Endothelial cell of umbilical vein (primary cell): Measurements from ENCODE around the gene ZBTB17. TPM values are rescaled to one million over a fixed set of nuclear protein-coding genes. Genes with fewer than 3 reads are reported as not detected.

Experiments
- BruUV-seq: library from RNA; stranded (reverse); fragments of 400-500 nt; replicated peaks from 2 replicates; lab custom pipeline; 2021; lab: Mats Ljungman, UMichigan
- CTCF ChIA-PET: fragments of 300-600, 350-600 bp; sonication (Branson Sonifier 250); formaldehyde crosslinking; loops from one replicate; lab custom pipeline; 2021; ENCODE audit warnings: antibody characterized with exemption, inconsistent platforms; lab: Charles Lee
- POLR2A ChIA-PET: fragments of 300-600, 350-600 bp; sonication (Branson Sonifier 250); formaldehyde crosslinking; loops from one replicate; lab custom pipeline; 2021; ENCODE audit warnings: antibody characterized with exemption, inconsistent platforms; lab: Charles Lee
- DNase-seq: peaks from one replicate; pipeline ENCODE4 v3.0.0-alpha.2; 2011; ENCODE audit warnings: low read depth, low spot score
- FAIRE-seq: peaks from 2 replicates; lab custom pipeline; 2011; peaks lifted over from hg19 to GRCh38; lab: Jason Lieb, UNC
- H2AFZ ChIP-seq: 2 replicates; pipeline ENCODE4 v1.6.0; 2012; ENCODE audit warnings: low read depth, low read length, control low read depth, inconsistent platforms
- H3K27ac ChIP-seq: 2 replicates; pipeline ENCODE4 v1.5.1; 2011; ENCODE audit warnings: low read depth, mild to moderate bottlenecking, control low read depth, low read length, moderate library complexity; ENCODE audit not compliant: insufficient read depth
- H3K27me3 ChIP-seq, 2 experiments: 2 replicates each; pipeline versions ENCODE4 v1.6.0 to v1.6.1; 2011; ENCODE audit warnings: low read length in 2 of 2, mixed read lengths in 1 of 2; ENCODE audit not compliant: control insufficient read depth in 2 of 2, insufficient read depth in 2 of 2
- H3K36me3 ChIP-seq, 2 experiments: 2 replicates in 1 of 2; 3 replicates in 1 of 2; pipeline ENCODE4 v1.5.1; 2011; ENCODE audit warnings: low read length in 2 of 2, mild to moderate bottlenecking in 1 of 2, moderate library complexity in 1 of 2; ENCODE audit not compliant: control insufficient read depth in 2 of 2, insufficient read depth in 2 of 2; ENCODE audit errors: extremely low read depth in 1 of 2
- H3K4me1 ChIP-seq: 3 replicates; pipeline ENCODE4 v1.5.1; 2011; ENCODE audit warnings: mild to moderate bottlenecking, low read length; ENCODE audit not compliant: control insufficient read depth, insufficient read depth; ENCODE audit errors: extremely low read depth
- H3K4me2 ChIP-seq: 2 replicates; pipeline ENCODE4 v1.6.1; 2011; ENCODE audit warnings: low read length, control low read depth, mixed read lengths; ENCODE audit not compliant: insufficient read depth
- H3K4me3 ChIP-seq, 3 experiments: fragments of 200-600 bp in 1 of 3; sonication (generic), shearing (Covaris generic) in 1 of 3; replicated peaks in 1 of 3; 2 replicates each; pipeline ENCODE4 v1.5.1; 2011 to 2016; ENCODE audit warnings: control low read depth in 3 of 3, low read length in 3 of 3, mild to moderate bottlenecking in 2 of 3, inconsistent platforms in 1 of 3, low read depth in 1 of 3, moderate library complexity in 1 of 3; ENCODE audit not compliant: insufficient read depth in 1 of 3
- H3K79me2 ChIP-seq: 2 replicates; pipeline ENCODE4 v1.6.0; 2012; ENCODE audit warnings: low read length, inconsistent platforms; ENCODE audit not compliant: control insufficient read depth, insufficient read depth
- H3K9ac ChIP-seq: replicated peaks from 2 replicates; pipeline ENCODE3; 2011; ENCODE audit warnings: low read length, control low read depth; ENCODE audit not compliant: insufficient read depth; ENCODE audit errors: extremely low read depth
- H3K9me1 ChIP-seq: replicated peaks from 3 replicates; pipeline ENCODE4 v1.6.0; 2011; ENCODE audit warnings: mild to moderate bottlenecking, low read length; ENCODE audit not compliant: control insufficient read depth, insufficient read depth; ENCODE audit errors: extremely low read depth
- H3K9me3 ChIP-seq: replicated peaks from 2 replicates; pipeline ENCODE4 v1.5.1; 2012; ENCODE audit warnings: low read length, inconsistent platforms; ENCODE audit not compliant: control insufficient read depth, insufficient read depth
- H4K20me1 ChIP-seq: replicated peaks from 2 replicates; pipeline ENCODE3; 2011; ENCODE audit warnings: mild to moderate bottlenecking, low read length; ENCODE audit not compliant: control insufficient read depth, insufficient read depth; ENCODE audit errors: extremely low read depth
- EZH2 ChIP-seq: IDR thresholded peaks from 2 replicates; pipeline ENCODE4 v1.6.1; 2012; ENCODE audit warnings: borderline replicate concordance, low read depth, mild to moderate bottlenecking, moderate library complexity, low read length, inconsistent platforms; ENCODE audit not compliant: severe bottlenecking
- FOS ChIP-seq: IDR thresholded peaks from 2 replicates; pipeline ENCODE4 v1.6.1; 2011; ENCODE audit warnings: mild to moderate bottlenecking, low read length, moderate library complexity, borderline replicate concordance; ENCODE audit not compliant: insufficient read depth
- GATA2 ChIP-seq: IDR thresholded peaks from 2 replicates; pipeline ENCODE4 v1.7.0; 2011; ENCODE audit warnings: low read depth, mild to moderate bottlenecking, moderate library complexity, mixed read lengths, low read length; ENCODE audit not compliant: insufficient read length, insufficient read depth
- JUN ChIP-seq: IDR thresholded peaks from 2 replicates; pipeline ENCODE4 v1.6.1; 2011; ENCODE audit warnings: borderline replicate concordance, low read depth; ENCODE audit not compliant: insufficient read length, insufficient read depth
- MYC ChIP-seq: IDR thresholded peaks from one replicate; pipeline ENCODE4 v1.6.1; 2011; ENCODE audit warnings: mild to moderate bottlenecking, low read depth, low read length
- POLR2A ChIP-seq: IDR thresholded peaks from 2 replicates; pipeline ENCODE4 v1.6.1; 2012; ENCODE audit warnings: low read depth, mild to moderate bottlenecking, control low read depth, low read length
- POLR2AphosphoS5 ChIP-seq: IDR thresholded peaks from 2 replicates; pipeline ENCODE4 v1.6.1; 2012; ENCODE audit warnings: low read depth, mild to moderate bottlenecking, control low read depth, low read length, moderate library complexity; ENCODE audit not compliant: insufficient read depth
- dilution Hi-C: fragments of 300-500 bp; cut with MboI; formaldehyde crosslinking; loops from one replicate; pipeline ENCODE4 v1.15.0; 2019; ENCODE audit warnings: low sequenced_read_pairs; ENCODE audit not compliant: extremely low pct_ligation_motif_present
- intact Hi-C: fragments of 100-400 bp; cut with micrococcal nuclease; formaldehyde crosslinking; loops from one replicate; pipeline ENCODE4 v1.10.0; 2022
- polyA plus RNA-seq, 4 experiments: library from polyadenylated mRNA; depleted of rRNA in 3 of 4; stranded (reverse) in 3 of 4; unstranded in 1 of 4; fragments of >200 nt; gene quantifications; 2 replicates each; pipeline versions ENCODE4 v1.2.1 to v1.2.3, GENCODE V29; 2011 to 2012; ENCODE audit warnings: missing spikeins in 1 of 4
- total RNA-seq: library from RNA; stranded (reverse); gene quantifications from 2 replicates; pipeline ENCODE4 v1.2.3, GENCODE V29; 2021
- TF ChIP-seq, protein P1 (sequence below), 2 donors: IDR thresholded peaks; 1 replicate in 1 of 2; 2 replicates in 1 of 2; pipeline ENCODE4 v1.5.1; 2011; ENCODE audit warnings: low read length in 2 of 2, mild to moderate bottlenecking in 2 of 2, moderate library complexity in 2 of 2, control low read depth in 1 of 2, inconsistent platforms in 1 of 2, low read depth in 1 of 2; ENCODE audit not compliant: insufficient read depth in 1 of 2; ENCODE audit errors: extremely low read depth in 1 of 2
- TF ChIP-seq, protein P2 (sequence below): IDR thresholded peaks from 2 replicates; pipeline ENCODE4 v1.6.1; 2011; ENCODE audit not compliant: insufficient read depth, insufficient read length

The ZBTB17 gene
- total and polyA plus RNA-seq, 2 donors (not counting 3 experiments of a cell fraction or from before 2014, with no cell fraction given) = 43.9 to 72.7 TPM

DNA sequence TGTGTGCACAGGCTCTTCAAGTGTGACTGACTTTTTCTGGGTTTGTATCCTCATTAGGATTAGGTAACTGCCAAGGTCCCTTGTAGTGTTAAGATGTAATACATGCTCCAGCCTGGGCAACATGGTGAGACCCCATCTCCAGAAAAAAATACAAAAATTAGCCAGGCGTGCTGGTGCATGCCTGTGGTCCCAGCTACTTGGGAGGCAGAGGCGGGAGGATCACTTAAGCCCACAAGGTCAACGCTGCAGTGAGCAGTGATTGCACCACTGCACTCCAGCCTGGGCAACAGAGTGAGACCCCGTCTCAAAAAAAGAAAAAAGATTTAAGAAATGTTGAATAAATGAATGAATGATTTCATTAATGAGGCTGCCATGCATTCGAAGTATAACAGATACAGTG is 15.1 kb downstream of the ZBTB17 start:
- Histone ChIP-seq H4K20me1 (no peaks in the 10 kb centered on the region), H3K36me3 (no peaks in the 10 kb centered on the region), H3K27me3 (no peaks in the 10 kb centered on the region), H3K9ac (no peak overlapping the region), H3K27ac (no peak overlapping the region), H3K4me2 (no peak overlapping the region), H3K79me2 (peaks cover 46% of the 10 kb centered on the region), H3K9me1 (no peaks in the 10 kb centered on the region), H3K4me3 (no peak overlapping the region), H3K4me1 (peaks cover 34% of the 10 kb centered on the region), H2AFZ (no peak overlapping the region), H3K9me3 (no peaks in the 10 kb centered on the region)
- DNase-seq (no peak), FAIRE-seq (no peak)
- ChIA-PET POLR2A (no interaction called here), CTCF (interaction anchor here (1.6 to 1.7 kb wide), 2 partner anchors 14 to 169 kb away, joined by 4 to 5 read pairs; no protein-coding TSS in a partner anchor)
- dilution Hi-C loops (no loop called here), intact Hi-C loops (no loop called here)
- TF ChIP-seq FOS (no peak), POLR2AphosphoS5 (no peak), GATA2 (no peak), JUN (no peak), MYC (no peak), POLR2A (no peak), EZH2 (no peak)
- TF ChIP-seq, protein P1, sequence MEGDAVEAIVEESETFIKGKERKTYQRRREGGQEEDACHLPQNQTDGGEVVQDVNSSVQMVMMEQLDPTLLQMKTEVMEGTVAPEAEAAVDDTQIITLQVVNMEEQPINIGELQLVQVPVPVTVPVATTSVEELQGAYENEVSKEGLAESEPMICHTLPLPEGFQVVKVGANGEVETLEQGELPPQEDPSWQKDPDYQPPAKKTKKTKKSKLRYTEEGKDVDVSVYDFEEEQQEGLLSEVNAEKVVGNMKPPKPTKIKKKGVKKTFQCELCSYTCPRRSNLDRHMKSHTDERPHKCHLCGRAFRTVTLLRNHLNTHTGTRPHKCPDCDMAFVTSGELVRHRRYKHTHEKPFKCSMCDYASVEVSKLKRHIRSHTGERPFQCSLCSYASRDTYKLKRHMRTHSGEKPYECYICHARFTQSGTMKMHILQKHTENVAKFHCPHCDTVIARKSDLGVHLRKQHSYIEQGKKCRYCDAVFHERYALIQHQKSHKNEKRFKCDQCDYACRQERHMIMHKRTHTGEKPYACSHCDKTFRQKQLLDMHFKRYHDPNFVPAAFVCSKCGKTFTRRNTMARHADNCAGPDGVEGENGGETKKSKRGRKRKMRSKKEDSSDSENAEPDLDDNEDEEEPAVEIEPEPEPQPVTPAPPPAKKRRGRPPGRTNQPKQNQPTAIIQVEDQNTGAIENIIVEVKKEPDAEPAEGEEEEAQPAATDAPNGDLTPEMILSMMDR (IDR thresholded peaks at IDR 0.05; ENCODE audit: extremely low read depth in 1 of 2, insufficient read depth in 1 of 2, low read depth in 1 of 2, low read length in 2 of 2) = no peak
- TF ChIP-seq, protein P2, sequence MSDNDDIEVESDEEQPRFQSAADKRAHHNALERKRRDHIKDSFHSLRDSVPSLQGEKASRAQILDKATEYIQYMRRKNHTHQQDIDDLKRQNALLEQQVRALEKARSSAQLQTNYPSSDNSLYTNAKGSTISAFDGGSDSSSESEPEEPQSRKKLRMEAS = no peak
- no TSS peak for BruUV-seq
